Heart left ventricle (tissue), 13 donors: ENCODE results near the gene E2F7.

Experiments used
- POLR2A ChIP-seq, 2 donors: fragments of 450-650 bp; IDR thresholded peaks; one replicate each; pipeline ENCODE4 v1.6.1; 2017; ENCODE audit warnings: antibody characterized with exemption in 2 of 2, mild to moderate bottlenecking in 2 of 2, moderate library complexity in 2 of 2
- TF ChIP-seq, protein P1 (sequence below), 12 donors: fragments of 200-600 bp; sonication (generic) in 4 of 12; IDR thresholded peaks; one replicate each; pipeline versions ENCODE4 v1.5.0 to v1.8.0; 2018 to 2022; ENCODE audit warnings: antibody characterized with exemption in 12 of 12, mild to moderate bottlenecking in 5 of 12
- donor health status: ischemic (EF 13 %, LVEDD 7.1; RV severe dilation, severe dysfunction).
- donor health status: DM: no; HTN: yes; CAD: no.
- donor health status: DM: no; HTN: no; CAD: no.
- donor health status: ischemic (EF 25% LVEDD 6.9; RV normal size, moderate dysfunction).
- donor health status: ischemic (EF 25% LVEDD 5.7; RV mildly dilated, moderate dysfunction).
- donor health status: ischemic (EF 35%, LVEDD 5.7; RV mildly dilated, moderate dysfunction).
- donor health status: nonischemic (EF 11% LVEDD 7.7; RV severe dilation, severe dysfunction).
- donor health status: DM: yes; HTN: yes; CAD: no.
- donor health status: PGD.
- donor health status: ischemic (EF 29% LVEDD 5.4; RV normal size, mild dysfunction).
- donor health status: nonischemic (EF 23%, LVEDD 6.1; RV moderate dilation, normal function).

DNA sequence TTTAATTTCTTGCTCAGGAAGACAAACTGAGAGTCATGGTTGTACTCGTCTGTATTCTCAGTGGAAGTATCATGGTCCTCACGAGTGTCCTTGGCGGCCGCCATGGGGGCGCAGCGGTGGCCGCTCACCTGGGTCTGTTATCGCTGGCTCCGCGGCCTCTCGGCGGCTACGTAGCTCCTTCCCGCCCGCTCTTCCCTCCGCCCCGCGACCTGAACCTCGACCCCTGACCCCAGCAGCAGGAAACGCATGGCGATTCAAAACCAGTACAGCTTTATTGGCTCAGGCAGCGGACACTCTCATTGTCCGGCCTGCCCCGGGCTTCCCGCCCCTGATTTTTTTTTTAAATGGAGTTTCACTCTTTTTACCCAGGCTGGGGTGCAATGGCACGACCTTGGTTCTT, 80.8 kb downstream of the E2F7 start:
- TF ChIP-seq, protein P1, sequence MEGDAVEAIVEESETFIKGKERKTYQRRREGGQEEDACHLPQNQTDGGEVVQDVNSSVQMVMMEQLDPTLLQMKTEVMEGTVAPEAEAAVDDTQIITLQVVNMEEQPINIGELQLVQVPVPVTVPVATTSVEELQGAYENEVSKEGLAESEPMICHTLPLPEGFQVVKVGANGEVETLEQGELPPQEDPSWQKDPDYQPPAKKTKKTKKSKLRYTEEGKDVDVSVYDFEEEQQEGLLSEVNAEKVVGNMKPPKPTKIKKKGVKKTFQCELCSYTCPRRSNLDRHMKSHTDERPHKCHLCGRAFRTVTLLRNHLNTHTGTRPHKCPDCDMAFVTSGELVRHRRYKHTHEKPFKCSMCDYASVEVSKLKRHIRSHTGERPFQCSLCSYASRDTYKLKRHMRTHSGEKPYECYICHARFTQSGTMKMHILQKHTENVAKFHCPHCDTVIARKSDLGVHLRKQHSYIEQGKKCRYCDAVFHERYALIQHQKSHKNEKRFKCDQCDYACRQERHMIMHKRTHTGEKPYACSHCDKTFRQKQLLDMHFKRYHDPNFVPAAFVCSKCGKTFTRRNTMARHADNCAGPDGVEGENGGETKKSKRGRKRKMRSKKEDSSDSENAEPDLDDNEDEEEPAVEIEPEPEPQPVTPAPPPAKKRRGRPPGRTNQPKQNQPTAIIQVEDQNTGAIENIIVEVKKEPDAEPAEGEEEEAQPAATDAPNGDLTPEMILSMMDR (IDR thresholded peaks at IDR 0.05), result no peak
- no peak for TF ChIP-seq POLR2A (IDR thresholded peaks at IDR 0.05)
